IPS-18a (cell line): Measurements from ENCODE around the gene BEX1.
A peak's percentile ranks its signal among the peaks of the same experiment; 100 is the strongest.
"Not testable (repeated sequence)": the region's sequence is repeated elsewhere in the genome, so short reads cannot be mapped to it uniquely, and the experiment has no call there.

ENCODE experiments used
- H3K27ac ChIP-seq: one replicate; pipeline ENCODE4 v1.5.1; 2013; ENCODE audit warnings: low read length
- H3K27me3 ChIP-seq: one replicate; pipeline ENCODE4 v1.6.1; 2013; ENCODE audit warnings: mild to moderate bottlenecking, low read length; ENCODE audit not compliant: control insufficient read depth, insufficient read depth
- H3K36me3 ChIP-seq: one replicate; pipeline ENCODE4 v1.6.1; 2013; ENCODE audit warnings: low read depth, low read length; ENCODE audit not compliant: control insufficient read depth
- H3K4me1 ChIP-seq: one replicate; pipeline ENCODE4 v1.6.1; 2013; ENCODE audit warnings: low read depth, low read length; ENCODE audit not compliant: control insufficient read depth
- H3K4me3 ChIP-seq: one replicate; pipeline ENCODE4 v1.5.1; 2013; ENCODE audit warnings: low read length
- H3K9ac ChIP-seq: one replicate; pipeline ENCODE4 v1.6.1; 2013; ENCODE audit warnings: mild to moderate bottlenecking, low read length, moderate library complexity
- H3K9me3 ChIP-seq: one replicate; pipeline ENCODE4 v1.6.1; 2013; ENCODE audit warnings: low read depth, low read length; ENCODE audit not compliant: control insufficient read depth

Gene BEX1

GRCh38 chrX:103073467-103073866 lies 9.5 kb upstream of the BEX1 start:
- no peaks in the 10 kb centered on the region for H3K27me3 ChIP-seq
- H3K36me3 ChIP-seq: no peaks in the 10 kb centered on the region
- H3K9me3 ChIP-seq: no peaks in the 10 kb centered on the region
- no peak overlapping the region for H3K4me3 ChIP-seq
- H3K9ac ChIP-seq: no peak overlapping the region
- H3K27ac ChIP-seq: no peak overlapping the region
- H3K4me1 ChIP-seq: no peaks in the 10 kb centered on the region

DNA sequence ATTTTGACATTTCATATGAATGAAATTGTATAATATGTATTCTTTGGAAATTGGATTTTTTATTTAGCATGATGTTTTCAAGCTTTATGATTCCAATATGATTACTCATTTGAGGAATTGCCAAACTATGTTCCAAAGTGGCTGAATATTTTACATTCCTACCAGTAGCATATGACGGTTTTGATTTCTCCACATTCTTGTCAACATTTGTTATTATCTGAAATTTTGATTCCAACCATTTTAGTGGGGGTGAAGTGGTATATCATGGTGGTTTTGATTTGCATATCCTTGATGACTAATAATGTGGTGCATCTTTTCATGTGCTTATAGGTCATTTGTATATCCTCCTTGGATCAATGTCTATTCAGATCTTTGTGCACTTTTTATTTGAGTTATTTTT lies 2.6 kb upstream of the BEX1 start:
- H3K27me3 ChIP-seq: no peaks in the 10 kb centered on the region

GRCh38 chrX:103063191-103063845 lies 653 bp downstream of the BEX1 start:
- Histone ChIP-seq H3K27ac (no peak overlapping the region), H3K4me3 (peak overlapping the region; percentile 51), H3K9ac (peak overlapping the region; percentile 74)

More for the DNA sequence above, 2.6 kb upstream of the BEX1 start:
- H3K27ac ChIP-seq: no peak overlapping the region
- no peaks in the 10 kb centered on the region for H3K4me1 ChIP-seq
- H3K4me3 ChIP-seq: no peak overlapping the region
- peaks cover 1% of the 10 kb centered on the region for H3K36me3 ChIP-seq
- H3K9me3 ChIP-seq: no peaks in the 10 kb centered on the region
- H3K9ac ChIP-seq: no peak overlapping the region

GRCh38 chrX:103061486-103061885 lies 2.5 kb downstream of the BEX1 start:
- Histone ChIP-seq H3K36me3 (peaks cover 3% of the 10 kb centered on the region), H3K27ac (no peak overlapping the region), H3K27me3 (no peaks in the 10 kb centered on the region), H3K4me1 (no peaks in the 10 kb centered on the region), H3K9me3 (no peaks in the 10 kb centered on the region), H3K4me3 (no peak overlapping the region), H3K9ac (no peak overlapping the region)

More at GRCh38 chrX:103063191-103063845, 653 bp downstream of the BEX1 start:
- Histone ChIP-seq H3K9me3 (no peaks in the 10 kb centered on the region), H3K27me3 (no peaks in the 10 kb centered on the region), H3K4me1 (no peaks in the 10 kb centered on the region), H3K36me3 (peaks cover 3% of the 10 kb centered on the region)

DNA sequence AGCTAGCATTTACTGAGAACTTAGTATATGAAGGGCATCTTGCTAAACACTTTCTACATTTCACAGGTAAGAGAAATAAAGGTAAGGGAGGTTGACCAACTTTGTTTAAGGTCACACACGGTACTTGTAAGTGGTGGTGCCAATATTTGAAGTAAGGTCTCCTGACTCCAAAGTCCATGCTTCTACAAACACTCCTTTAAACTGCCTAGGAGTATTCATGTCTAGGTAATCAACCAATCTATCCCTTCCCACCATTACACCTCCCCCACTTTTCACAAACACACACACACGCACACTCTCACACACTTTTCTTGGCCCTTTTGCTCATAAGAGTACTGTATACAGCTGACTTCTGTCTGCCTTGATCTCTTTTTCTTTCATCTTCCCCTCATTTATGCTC lies 7.1 kb downstream of the BEX1 start:
- Histone ChIP-seq H3K4me1 (no peaks in the 10 kb centered on the region), H3K9me3 (no peaks in the 10 kb centered on the region), H3K27me3 (no peaks in the 10 kb centered on the region), H3K9ac (no peak overlapping the region), H3K4me3 (no peak overlapping the region), H3K27ac (no peak overlapping the region), H3K36me3 (peaks cover 3% of the 10 kb centered on the region)

- Histone ChIP-seq H3K9ac (no peak overlapping the region), H3K9me3 (no peaks in the 10 kb centered on the region), H3K27me3 (no peaks in the 10 kb centered on the region), H3K36me3 (no peaks in the 10 kb centered on the region), H3K4me1 (peaks cover 3% of the 10 kb centered on the region), H3K4me3 (no peak overlapping the region), H3K27ac (no peak overlapping the region)
Observed at GRCh38 chrX:103052625-103053024, 11.3 kb downstream of the BEX1 start.

DNA sequence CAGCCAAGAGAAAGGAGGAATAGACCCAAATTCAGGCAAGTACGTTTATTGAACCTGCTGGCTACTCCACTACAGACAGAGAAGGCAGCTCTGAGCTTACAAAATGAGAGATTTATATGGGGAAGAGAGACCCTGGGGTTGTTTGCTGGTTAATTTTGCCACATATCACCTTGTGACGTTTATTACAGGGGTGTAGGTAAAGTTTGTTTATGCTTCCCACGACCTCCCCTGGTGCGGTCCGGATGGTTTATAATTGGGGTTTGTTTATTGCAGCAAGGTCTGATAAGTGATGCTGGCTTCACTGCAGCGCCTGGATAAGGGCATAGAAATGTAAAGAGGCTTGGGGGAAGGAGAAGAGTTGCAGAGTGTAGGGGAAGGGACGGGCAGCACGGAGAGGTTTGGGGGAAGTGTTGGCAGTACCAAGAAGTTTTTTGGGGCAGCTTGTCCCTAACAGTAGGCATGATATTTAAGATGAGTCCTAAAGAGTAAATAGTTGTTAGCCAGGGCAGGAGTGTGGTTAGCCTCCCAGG lies 12.6 kb downstream of the BEX1 start:
- Histone ChIP-seq H3K27me3 (no peaks in the 10 kb centered on the region), H3K9ac (no peak overlapping the region), H3K4me1 (peaks cover 3% of the 10 kb centered on the region), H3K9me3 (no peaks in the 10 kb centered on the region), H3K4me3 (peak overlapping the region; percentile 24), H3K36me3 (no peaks in the 10 kb centered on the region), H3K27ac (no peak overlapping the region)

DNA sequence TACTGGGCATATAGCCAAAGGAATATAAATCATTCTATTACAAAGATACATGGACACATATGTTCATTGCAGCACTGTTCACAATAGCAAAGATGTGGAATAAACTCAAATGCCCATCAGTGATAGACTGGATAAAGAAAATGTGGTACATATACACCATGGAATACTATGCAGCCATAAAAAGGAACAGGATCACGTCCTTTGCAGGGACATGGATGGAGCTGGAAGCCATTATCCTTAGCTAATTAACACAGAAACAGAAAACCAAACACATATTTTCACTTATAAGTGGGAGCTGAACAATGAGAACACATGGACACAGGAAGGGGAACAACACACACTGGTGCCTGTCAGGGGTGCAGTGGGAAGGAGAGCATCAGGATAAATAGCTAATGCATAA lies 30.6 kb downstream of the BEX1 start:
- H3K9ac ChIP-seq, H3K9me3 ChIP-seq, H3K27me3 ChIP-seq, H3K27ac ChIP-seq, H3K36me3 ChIP-seq, H3K4me1 ChIP-seq, H3K4me3 ChIP-seq: not testable (repeated sequence)

- H3K9ac ChIP-seq: no peak overlapping the region
- peaks cover 4% of the 10 kb centered on the region for H3K9me3 ChIP-seq
- no peaks in the 10 kb centered on the region for H3K27me3 ChIP-seq
- H3K36me3 ChIP-seq: no peaks in the 10 kb centered on the region
- no peak overlapping the region for H3K27ac ChIP-seq
- no peak overlapping the region for H3K4me3 ChIP-seq
- no peaks in the 10 kb centered on the region for H3K4me1 ChIP-seq
Observed at GRCh38 chrX:103017542-103017941, 46.4 kb downstream of the BEX1 start.

DNA sequence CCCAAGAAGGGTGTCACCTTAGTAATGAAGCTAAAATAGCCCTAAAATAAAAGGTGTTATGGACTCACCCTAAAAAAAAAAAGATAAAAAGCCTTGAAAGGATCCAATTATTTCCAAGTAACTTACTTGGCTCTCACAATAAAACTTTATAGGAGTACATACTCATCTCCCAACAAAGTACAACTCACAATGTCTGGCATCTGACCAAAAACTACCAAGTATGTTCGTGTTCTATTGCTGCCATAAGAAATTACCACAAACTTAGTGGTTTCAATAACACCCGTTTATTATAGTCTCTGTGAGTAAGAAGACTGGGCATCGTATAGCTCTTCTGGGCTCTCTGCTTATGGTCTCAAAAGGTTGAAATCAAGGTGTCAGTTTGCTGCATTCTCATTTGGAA lies 51.0 kb downstream of the BEX1 start:
- Histone ChIP-seq H3K27me3 (no peaks in the 10 kb centered on the region), H3K36me3 (no peaks in the 10 kb centered on the region), H3K4me3 (no peak overlapping the region), H3K4me1 (no peaks in the 10 kb centered on the region), H3K27ac (no peak overlapping the region), H3K9ac (no peak overlapping the region), H3K9me3 (peaks cover 8% of the 10 kb centered on the region)
